GM18502 (cell line): ENCODE measurements around the gene CCDC175.

Experiments
- ATAC-seq: cut with Tn5 transposase; IDR thresholded peaks from one replicate; pipeline ENCODE4 v1.9.1; 2021; ENCODE audit warnings: mild to moderate bottlenecking; ENCODE audit not compliant: unreplicated experiment, poor library complexity

Gene CCDC175

DNA sequence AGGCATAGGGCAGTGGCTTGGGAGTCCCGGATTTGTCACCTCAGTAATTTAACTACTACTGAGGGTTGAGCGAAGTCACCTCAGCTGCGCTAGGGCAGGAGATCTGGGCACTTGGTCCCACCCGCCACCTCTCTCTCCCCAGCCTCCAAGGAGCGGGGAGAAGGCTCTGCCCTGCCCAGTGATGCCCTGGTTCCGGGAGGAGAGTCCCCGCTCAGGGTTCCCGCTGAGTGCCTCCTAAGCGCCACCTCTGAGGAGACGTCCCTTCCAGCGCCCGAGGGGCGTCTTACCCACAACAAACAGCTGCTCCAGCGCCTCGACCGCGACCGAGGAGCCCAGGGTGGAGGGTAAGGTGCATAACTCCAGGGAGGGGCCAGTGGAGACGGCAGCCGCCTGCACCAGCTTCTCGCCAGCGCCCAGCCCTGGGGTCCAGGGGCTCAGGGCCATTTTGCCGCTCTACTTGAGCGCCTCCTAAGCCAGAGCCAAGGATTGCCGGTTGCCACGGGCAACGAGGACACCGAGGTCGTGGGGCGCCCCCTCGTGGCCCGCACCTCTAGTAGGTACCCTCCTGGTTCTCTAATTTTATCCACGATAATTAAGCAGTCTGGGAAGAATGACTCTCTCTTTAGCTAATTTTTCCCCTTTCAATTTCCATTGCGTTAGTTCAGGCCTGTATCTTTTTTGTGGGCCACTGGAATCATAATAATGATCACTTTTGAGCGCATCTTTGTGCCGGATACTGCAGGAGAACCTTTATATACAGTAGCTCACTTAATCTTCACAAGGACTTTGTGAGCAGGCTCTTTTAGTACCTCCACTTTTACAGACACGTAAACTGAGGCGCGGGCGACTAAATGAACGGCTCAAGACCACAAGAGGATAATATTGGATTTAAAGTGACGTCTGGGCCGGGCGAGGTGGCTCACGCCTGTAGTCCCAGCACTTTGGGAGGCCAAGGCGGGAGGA, at the start of gene CCDC175:
CCDC175 (minus strand) TSS at position 481 of the 963 bp plus-strand sequence; CDS start at position 444, 37 bp downstream.
- peak; percentile 99 for ATAC-seq

DNA sequence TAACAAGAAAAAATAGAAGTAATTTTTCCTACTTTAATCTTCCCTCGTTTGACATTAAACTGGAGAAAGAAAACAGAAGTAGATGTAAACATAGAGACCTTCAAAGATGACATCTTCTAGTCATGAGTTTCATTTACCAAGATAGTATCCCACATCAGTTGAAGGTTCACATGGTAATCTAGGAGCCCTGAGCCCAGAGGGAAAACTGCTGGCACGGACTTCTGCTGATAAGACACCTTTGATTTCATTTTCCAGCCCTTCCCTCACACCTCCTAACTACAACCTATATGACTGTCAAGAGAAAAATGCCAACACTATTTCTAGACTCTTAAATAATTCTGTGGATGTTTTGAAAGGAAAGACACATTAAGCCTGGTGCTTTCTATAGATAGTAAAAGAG, 46.0 kb upstream of the CCDC175 start:
- no peak for ATAC-seq

DNA sequence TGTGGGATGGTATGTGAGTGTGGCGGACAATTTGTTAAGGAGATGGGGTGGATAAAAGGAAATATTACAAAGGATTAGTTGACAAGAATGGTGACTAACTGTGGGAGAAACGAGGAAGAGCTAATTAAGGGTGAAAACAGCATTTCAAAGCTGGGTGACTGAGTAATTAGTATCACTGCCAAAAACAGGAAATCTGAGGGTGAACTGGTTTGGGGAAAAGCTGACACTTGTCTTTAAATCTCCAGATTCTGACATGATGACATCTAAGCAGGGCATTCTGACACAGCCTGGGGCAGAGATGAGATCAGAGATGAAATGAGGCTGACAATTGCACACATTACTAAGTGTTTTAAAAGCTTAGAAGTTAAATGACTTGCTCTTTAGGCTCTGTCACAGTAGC, 42.4 kb upstream of the CCDC175 start:
- no peak for ATAC-seq

GRCh38 chr14:59601056-59601455, 24.4 kb upstream of the CCDC175 start:
- ATAC-seq, result no peak

DNA sequence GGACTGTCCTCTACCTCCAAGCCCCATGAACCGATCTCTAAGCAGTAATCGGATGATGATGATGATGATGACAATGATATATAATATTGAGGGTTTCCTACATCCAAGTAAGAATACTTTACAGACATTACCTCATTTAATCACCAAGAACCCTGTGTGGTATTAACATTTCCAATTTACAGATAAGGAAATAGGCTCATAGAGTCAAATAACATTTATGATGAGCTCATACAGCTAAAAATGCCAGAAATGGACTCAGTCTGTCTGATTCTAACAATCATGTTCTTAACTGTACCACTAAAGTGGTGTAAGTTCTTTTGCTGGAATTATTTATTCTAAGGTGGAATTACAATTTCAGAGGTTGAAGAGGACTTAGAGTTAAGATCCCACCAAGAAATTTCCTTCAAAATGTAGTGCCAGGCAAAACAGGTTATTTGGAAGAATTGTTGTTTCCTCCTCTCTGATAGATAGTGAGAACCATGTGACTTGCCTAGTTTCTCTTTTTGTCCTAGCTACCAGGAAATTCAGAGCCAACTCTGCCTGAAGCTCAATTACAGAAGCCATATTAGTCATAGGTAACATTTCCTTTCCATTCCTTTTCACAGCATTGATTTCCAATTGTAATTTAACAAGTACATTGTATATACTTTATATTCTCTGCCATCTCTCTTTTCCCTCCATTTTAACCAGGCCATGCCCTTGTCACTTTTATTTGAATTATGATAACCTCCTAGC, 23.8 kb upstream of the CCDC175 start:
- no peak for ATAC-seq

- no peak for ATAC-seq
These were observed 18.5 kb upstream of the CCDC175 start for GRCh38 chr14:59595071-59595470.

DNA sequence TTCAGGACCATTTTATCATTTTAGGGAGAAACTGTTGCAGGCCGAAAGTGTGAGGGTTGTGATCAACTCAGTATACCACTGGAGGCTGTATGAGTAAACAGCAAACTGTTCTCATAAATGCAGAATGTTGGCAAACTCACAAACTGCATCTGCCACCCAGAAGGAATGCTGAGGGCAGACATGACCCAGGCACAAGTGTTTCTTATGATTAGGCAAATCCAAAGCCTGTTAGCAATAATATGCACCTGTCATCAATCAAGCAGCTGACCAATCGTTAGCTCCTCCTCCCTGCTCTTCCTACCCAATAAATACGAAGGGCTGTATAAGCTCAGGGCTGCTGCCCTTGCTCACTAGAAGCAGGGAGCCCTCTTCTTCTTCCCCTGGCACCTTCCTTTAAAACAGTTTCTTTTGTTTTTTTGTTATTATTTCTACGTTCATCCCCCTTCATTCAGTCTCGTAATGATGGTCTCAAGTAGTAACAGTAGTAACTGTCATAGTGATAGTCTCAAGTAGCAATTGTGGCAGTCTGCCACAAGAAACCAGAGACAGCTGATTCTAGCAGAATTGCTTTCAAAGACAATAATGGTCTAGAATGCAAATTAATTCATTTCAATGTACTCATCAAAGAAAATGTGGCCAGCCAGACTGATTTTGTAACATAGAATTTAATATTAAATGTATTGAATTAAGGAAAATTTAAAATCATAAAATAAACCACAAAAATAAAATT, 15.2 kb upstream of the CCDC175 start:
- ATAC-seq, result no peak

DNA sequence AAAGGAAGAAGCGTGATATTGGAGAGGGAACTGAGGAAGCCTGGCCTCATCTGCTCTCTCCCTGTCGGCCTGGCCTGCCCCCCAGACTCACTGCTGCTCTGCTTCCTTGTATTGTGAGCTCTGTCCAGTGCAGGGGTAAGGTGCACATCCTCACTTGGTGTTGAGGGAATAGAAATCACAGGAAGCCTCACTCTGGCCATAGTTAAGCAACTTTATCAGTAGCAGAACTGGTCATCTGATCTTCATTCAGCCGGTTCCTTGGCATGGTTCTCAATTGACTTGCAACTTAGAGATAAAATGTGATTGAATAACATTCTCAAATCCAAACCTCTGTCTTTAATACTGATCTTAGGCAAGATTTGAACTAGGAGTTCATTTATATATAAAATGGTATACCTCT, 11.5 kb upstream of the CCDC175 start:
- ATAC-seq, result no peak

DNA sequence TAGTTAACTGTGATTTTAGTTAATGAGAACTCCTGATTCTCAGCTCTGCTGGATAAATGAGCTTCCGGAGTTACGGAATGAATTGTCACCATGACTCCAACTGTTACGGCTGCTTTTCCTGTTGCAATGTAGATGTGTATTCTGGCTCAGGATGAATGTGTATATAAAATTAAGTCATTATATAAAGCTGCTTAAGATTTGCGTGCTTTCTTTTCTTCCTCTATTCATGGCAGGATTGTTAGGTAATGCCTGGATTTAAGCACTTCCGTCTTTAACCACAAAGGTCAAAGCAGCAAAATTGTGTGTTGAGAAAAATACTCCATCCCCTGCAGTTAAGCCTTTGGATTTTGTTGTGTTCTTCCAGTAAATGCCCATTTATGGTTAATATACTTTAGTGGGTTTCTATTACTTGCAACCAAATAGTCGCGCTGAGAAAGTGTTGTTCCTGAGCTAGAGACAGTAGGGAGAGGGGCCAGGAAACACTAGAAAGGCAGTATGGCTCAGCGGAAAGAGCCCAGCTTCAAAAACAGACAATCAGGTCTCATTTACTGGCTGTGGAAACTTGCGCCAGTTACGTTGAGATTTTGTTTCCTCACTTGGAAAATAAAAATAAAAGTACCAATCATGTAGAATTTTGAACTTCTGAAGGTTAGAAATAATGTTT, 9.4 kb upstream of the CCDC175 start:
- no peak for ATAC-seq

GRCh38 chr14:59583755-59584154, 7.1 kb upstream of the CCDC175 start:
- ATAC-seq, result no peak

DNA sequence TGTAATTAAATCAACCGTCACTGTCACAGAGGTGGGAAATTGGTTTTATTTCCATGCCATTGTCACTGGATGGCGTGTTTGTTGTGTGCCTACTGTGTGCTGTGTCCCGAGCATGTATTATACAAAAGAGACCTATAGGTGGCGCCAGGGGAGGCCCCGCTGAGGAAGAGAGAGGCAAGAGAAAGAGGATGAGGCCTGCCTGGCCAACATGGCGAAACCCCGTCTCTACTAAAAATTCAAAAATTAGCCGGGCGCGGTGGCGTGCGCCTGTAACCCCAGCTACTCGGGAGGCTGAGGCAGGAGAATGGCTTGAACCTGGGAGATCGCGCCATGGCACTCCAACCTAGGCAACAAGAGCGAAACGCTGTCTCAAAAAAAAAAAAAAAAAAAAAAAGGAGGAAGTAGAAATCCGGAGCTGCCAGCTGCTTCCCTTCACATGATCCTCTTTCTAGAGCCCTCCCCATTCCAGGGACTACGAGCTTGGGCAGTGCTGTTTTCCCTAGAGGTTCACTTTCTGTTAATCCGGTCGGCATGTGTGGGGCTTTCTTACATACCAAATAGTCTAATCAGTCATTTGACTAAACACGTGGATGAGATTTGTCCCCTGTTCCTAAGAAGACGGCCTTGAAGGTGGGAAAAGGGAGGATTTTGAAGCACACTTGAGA, 6.4 kb upstream of the CCDC175 start:
- no peak for ATAC-seq

DNA sequence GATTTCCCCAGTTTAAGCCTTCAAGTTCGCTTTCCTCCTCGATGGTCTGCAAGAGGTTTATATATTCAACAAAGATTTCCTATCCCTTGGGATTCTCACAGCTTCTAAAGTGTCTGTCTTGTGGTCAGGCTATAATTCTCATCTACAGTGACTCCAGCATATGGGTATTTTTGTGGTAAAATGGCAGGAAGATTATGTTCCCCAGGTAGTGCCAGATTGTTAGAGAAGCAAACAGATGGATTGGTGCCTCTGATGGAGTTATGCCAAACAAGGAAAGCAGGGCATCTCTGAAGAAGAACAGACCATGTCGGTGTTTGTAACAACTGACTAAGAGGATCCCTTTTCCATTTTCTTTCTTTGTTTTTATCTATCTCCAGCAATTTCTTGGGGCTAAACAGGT, 5.5 kb upstream of the CCDC175 start:
- no peak for ATAC-seq

GRCh38 chr14:59580911-59581310, 4.3 kb upstream of the CCDC175 start:
- ATAC-seq, result no peak

DNA sequence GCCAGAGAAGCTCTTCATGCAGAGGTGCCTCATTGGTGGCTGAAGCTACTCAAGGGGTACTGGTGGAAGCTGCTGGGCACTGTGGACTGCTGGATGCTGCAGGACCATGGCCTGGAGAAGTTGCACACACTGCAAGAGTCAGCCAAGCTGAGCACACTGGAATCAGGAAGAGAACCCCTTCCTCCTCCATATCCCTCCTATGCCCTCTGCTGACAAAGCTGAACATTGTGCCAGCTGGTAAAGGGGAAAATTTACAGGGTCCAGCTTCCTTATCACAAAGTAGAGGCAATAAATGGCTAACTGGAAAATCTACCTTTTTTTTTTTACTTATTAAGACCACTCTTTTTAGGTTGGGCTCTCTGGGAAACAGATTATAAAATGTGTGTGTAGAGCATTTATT, 6.5 kb downstream of the CCDC175 start:
- ATAC-seq, result no peak

- no peak for ATAC-seq
These were observed 9.9 kb downstream of the CCDC175 start for GRCh38 chr14:59566725-59567124.

GRCh38 chr14:59566296-59566695, 10.3 kb downstream of the CCDC175 start:
- ATAC-seq, result no peak

DNA sequence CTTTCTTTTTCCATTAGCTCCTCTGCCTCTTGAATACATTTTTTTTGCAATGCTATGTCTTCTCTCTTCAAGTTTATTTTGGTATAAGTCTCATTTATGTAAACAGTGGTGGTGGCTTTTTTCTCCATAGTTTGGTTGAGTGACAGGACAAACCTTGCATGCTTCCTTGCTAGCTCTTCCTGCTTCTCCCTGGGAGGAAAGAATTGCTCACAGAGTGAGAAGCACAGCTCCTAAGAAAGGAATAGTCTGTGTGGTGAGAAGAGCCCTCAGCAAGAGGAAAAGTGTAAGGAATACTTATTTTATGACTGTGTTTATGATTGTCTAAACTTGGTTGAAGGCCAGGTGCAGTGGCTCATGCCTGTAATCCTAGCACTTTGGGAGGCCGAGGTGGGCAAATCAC, 11.5 kb downstream of the CCDC175 start:
- no peak for ATAC-seq

DNA sequence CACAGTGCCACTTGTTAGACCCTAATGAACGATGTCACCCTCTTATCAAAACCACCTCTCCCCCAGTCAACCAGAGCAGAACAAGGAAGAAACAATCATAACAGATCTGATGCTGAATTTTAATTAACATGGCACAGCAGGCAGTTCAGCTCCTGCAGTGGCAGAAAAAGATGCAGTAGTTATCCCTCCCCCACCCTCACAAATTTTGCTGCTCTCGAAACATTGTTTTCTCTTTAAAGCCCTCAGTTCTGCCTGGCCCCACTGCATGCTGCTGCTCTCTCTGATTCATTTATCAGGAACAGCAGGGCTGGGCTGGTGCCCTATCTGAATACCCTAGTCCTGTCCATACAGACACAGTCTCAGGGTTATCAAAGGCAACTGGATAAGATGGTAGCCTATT, 12.2 kb downstream of the CCDC175 start:
- ATAC-seq, result no peak

- ATAC-seq, result no peak
These were observed 29.3 kb downstream of the CCDC175 start for GRCh38 chr14:59547310-59547709.

GRCh38 chr14:59543873-59544272, 32.7 kb downstream of the CCDC175 start:
- no peak for ATAC-seq
